H1 (cell line): ENCODE data around the gene GRIN2C. TPM values are rescaled to one million over a fixed set of nuclear protein-coding genes. Genes with fewer than 3 reads are reported as not detected.

Experiments used
- HDAC2 ChIP-seq, 2 experiments: fragments of 300-600 bp in 1 of 2; sonication (generic) in 1 of 2; IDR thresholded peaks; 2 replicates each; pipeline ENCODE4 v1.6.1; 2011 to 2012; ENCODE audit warnings: low read depth in 2 of 2, low read length in 2 of 2, mild to moderate bottlenecking in 2 of 2, moderate library complexity in 2 of 2, borderline replicate concordance in 1 of 2, inconsistent platforms in 1 of 2
- JUND ChIP-seq: IDR thresholded peaks from 2 replicates; pipeline ENCODE4 v1.6.1; 2011; ENCODE audit warnings: mild to moderate bottlenecking, improper control_type of control experiment, low read length
- MAFK ChIP-seq: IDR thresholded peaks from 2 replicates; pipeline ENCODE4 v1.6.1; 2012; ENCODE audit warnings: low read depth, mild to moderate bottlenecking, improper control_type of control experiment, low read length
- YY1 ChIP-seq: IDR thresholded peaks from 2 replicates; pipeline ENCODE4 v1.6.1; 2011; ENCODE audit warnings: low read depth, mild to moderate bottlenecking, low read length
- polyA plus RNA-seq, 7 experiments: library from polyadenylated mRNA; depleted of rRNA in 3 of 7; stranded (reverse) in 5 of 7; unstranded in 2 of 7; fragments of >200 nt in 5 of 7; fragments of 200-250 nt in 2 of 7; gene quantifications; 1 replicate in 5 of 7; 2 replicates in 1 of 7; 4 replicates in 1 of 7; pipeline versions ENCODE4 v1.2.1 to v1.2.3, GENCODE V29; 2011 to 2013; ENCODE audit warnings: missing spikeins in 2 of 7, mixed read lengths in 2 of 7
- total RNA-seq: library from RNA; stranded (reverse); fragmentation: NEBNext Ultra II Directional; extraction: Animal tissue kit (Norgen Biotek cat#: 25700); gene quantifications from 2 replicates; pipeline ENCODE4 v1.2.1, GENCODE V29; 2021

The GRIN2C gene
- total and polyA plus RNA-seq, 2 of the 8 experiments (the other 6 are each of a cell fraction or from before 2014, with no cell fraction given) = 0.06 to 0.07 TPM

GRCh38 chr17:74810699-74811485 is 48.8 kb downstream of the GRIN2C start (continued):
- TF ChIP-seq HDAC2 (IDR thresholded peaks at IDR 0.05; ENCODE audit: borderline replicate concordance in 1 of 2, low read depth in 2 of 2, low read length in 2 of 2) (no peak), JUND (no peak), MAFK (no peak), YY1 (no peak)
- TF ChIP-seq, all 59 proteins: peak for 0
